NCI-H2029 (cell line): Measurements from ENCODE around the gene DGKH.

ENCODE experiments used
- DNase-seq: peaks from one replicate; lab custom pipeline; 2025; lab: John Stamatoyannopoulos, UW

Gene DGKH

GRCh38 chr13:42277618-42278276, 229.3 kb downstream of the DGKH start:
- no peak for DNase-seq

- DNase-seq = no peak
Measured at GRCh38 chr13:42279080-42279479, 230.6 kb downstream of the DGKH start.

- no peak for DNase-seq
Measured at GRCh38 chr13:42279986-42280385, 231.5 kb downstream of the DGKH start.

- no peak for DNase-seq
Measured at GRCh38 chr13:42280537-42280936, 232.1 kb downstream of the DGKH start.

GRCh38 chr13:42283574-42283973, 235.1 kb downstream of the DGKH start:
- no peak for DNase-seq

- DNase-seq = no peak
Measured at GRCh38 chr13:42284068-42284467, 235.6 kb downstream of the DGKH start.
